ENCODE measurements around the gene ELSPBP1.

DNA sequence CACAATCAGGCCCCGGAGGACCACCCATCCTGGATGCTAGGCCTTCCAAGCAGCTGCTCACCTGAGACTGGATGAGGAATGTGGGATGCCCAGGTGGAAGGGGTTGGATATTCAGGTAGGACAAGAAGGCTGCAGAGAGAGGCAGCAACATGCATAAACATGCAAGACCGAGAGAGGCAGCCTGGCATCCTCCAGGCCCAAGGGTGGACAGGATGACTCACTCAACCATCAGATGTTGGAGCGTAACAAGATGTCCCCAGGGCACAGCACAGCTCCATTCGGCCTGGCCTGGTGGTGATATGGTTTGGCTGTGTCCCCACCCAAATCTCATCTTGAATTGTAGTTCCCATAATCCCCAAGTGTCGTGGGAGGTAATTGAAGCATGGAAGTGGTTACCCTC lies 59.4 kb downstream of the ELSPBP1 start:
- TF ChIP-seq, protein P1, sequence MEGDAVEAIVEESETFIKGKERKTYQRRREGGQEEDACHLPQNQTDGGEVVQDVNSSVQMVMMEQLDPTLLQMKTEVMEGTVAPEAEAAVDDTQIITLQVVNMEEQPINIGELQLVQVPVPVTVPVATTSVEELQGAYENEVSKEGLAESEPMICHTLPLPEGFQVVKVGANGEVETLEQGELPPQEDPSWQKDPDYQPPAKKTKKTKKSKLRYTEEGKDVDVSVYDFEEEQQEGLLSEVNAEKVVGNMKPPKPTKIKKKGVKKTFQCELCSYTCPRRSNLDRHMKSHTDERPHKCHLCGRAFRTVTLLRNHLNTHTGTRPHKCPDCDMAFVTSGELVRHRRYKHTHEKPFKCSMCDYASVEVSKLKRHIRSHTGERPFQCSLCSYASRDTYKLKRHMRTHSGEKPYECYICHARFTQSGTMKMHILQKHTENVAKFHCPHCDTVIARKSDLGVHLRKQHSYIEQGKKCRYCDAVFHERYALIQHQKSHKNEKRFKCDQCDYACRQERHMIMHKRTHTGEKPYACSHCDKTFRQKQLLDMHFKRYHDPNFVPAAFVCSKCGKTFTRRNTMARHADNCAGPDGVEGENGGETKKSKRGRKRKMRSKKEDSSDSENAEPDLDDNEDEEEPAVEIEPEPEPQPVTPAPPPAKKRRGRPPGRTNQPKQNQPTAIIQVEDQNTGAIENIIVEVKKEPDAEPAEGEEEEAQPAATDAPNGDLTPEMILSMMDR (IDR thresholded peaks at IDR 0.05) = no peak
- TF ChIP-seq POLR2A (IDR thresholded peaks at IDR 0.05) = no peak
